Measurements from ENCODE around the gene MRPS9.

- TF ChIP-seq, protein P1, sequence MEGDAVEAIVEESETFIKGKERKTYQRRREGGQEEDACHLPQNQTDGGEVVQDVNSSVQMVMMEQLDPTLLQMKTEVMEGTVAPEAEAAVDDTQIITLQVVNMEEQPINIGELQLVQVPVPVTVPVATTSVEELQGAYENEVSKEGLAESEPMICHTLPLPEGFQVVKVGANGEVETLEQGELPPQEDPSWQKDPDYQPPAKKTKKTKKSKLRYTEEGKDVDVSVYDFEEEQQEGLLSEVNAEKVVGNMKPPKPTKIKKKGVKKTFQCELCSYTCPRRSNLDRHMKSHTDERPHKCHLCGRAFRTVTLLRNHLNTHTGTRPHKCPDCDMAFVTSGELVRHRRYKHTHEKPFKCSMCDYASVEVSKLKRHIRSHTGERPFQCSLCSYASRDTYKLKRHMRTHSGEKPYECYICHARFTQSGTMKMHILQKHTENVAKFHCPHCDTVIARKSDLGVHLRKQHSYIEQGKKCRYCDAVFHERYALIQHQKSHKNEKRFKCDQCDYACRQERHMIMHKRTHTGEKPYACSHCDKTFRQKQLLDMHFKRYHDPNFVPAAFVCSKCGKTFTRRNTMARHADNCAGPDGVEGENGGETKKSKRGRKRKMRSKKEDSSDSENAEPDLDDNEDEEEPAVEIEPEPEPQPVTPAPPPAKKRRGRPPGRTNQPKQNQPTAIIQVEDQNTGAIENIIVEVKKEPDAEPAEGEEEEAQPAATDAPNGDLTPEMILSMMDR (IDR thresholded peaks at IDR 0.05) = no peak
- TF ChIP-seq POLR2A (IDR thresholded peaks at IDR 0.05) = no peak
Observed at GRCh38 chr2:105005181-105005951, 32.5 kb upstream of the MRPS9 start.

Measured in right lobe of liver (tissue), 4 donors.